Common myeloid progenitor, CD34-positive (primary cell): Measurements from ENCODE around the gene ZBTB34.
"Not testable (repeated sequence)": the region's sequence is repeated elsewhere in the genome, so short reads cannot be mapped to it uniquely, and the experiment has no call there.

Experiments used
- CTCF ChIA-PET: fragments of 350-600 bp; sonication (Branson Sonifier 250); formaldehyde crosslinking; loops from one replicate; lab custom pipeline; 2021; ENCODE audit warnings: antibody characterized with exemption; lab: Charles Lee
- POLR2A ChIA-PET: fragments of 350-600 bp; sonication (Branson Sonifier 250); formaldehyde crosslinking; loops from one replicate; lab custom pipeline; 2021; ENCODE audit warnings: antibody characterized with exemption; lab: Charles Lee
- DNase-seq, 3 donors: peaks; one replicate each; pipeline versions ENCODE4 v3.0.0 to v3.0.0-alpha.2; 2013
- H3K27ac ChIP-seq, 2 experiments: 1 replicate in 1 of 2; 2 replicates in 1 of 2; pipeline ENCODE4 v1.7.0; 2013; ENCODE audit warnings: inconsistent platforms in 2 of 2, low read length in 2 of 2, mild to moderate bottlenecking in 2 of 2, low read depth in 1 of 2, moderate library complexity in 1 of 2; ENCODE audit not compliant: severe bottlenecking in 2 of 2, insufficient read depth in 1 of 2, poor library complexity in 1 of 2
- H3K27me3 ChIP-seq, 5 experiments: replicated peaks in 2 of 5; 1 replicate in 3 of 5; 2 replicates in 2 of 5; pipeline versions ENCODE4 v1.6.1 to v1.7.0; 2013; ENCODE audit warnings: low read length in 4 of 5, mild to moderate bottlenecking in 2 of 5, moderate library complexity in 2 of 5, inconsistent platforms in 1 of 5; ENCODE audit not compliant: insufficient read depth in 5 of 5, control insufficient read depth in 4 of 5
- H3K36me3 ChIP-seq, 4 experiments: 1 replicate in 2 of 4; 2 replicates in 2 of 4; pipeline versions ENCODE4 v1.6.1 to v1.7.0; 2013; ENCODE audit warnings: low read length in 3 of 4, control low read depth in 1 of 4, mild to moderate bottlenecking in 1 of 4; ENCODE audit not compliant: control insufficient read depth in 4 of 4, insufficient read depth in 4 of 4
- H3K4me1 ChIP-seq, 4 experiments: 1 replicate in 3 of 4; 2 replicates in 1 of 4; pipeline versions ENCODE4 v1.6.1 to v1.7.1; 2013; ENCODE audit warnings: low read length in 3 of 4, mild to moderate bottlenecking in 3 of 4, control low read depth in 1 of 4, inconsistent platforms in 1 of 4, moderate library complexity in 1 of 4; ENCODE audit not compliant: control insufficient read depth in 4 of 4, insufficient read depth in 4 of 4; ENCODE audit errors: control extremely low read depth in 1 of 4
- H3K4me3 ChIP-seq, 7 experiments: 1 replicate in 4 of 7; 2 replicates in 3 of 7; pipeline versions ENCODE4 v1.5.1 to v1.7.0; 2013; ENCODE audit warnings: mild to moderate bottlenecking in 7 of 7, low read length in 6 of 7, moderate library complexity in 6 of 7, inconsistent platforms in 2 of 7, low read depth in 2 of 7, control low read depth in 1 of 7; ENCODE audit not compliant: insufficient read depth in 4 of 7, control insufficient read depth in 1 of 7; ENCODE audit errors: extremely low read depth in 1 of 7
- H3K9me3 ChIP-seq, 5 experiments: 1 replicate in 4 of 5; 2 replicates in 1 of 5; pipeline versions ENCODE4 v1.6.1 to v1.7.1; 2013; ENCODE audit warnings: low read length in 4 of 5, mild to moderate bottlenecking in 2 of 5, inconsistent platforms in 1 of 5, low read depth in 1 of 5, moderate library complexity in 1 of 5; ENCODE audit not compliant: control insufficient read depth in 4 of 5, insufficient read depth in 2 of 5; ENCODE audit errors: control extremely low read depth in 1 of 5
- WGBS: methylation state at CpG from one replicate; pipeline ENCODE4 v1.1.5; 2013; ENCODE audit not compliant: insufficient coverage; 5-methylcytosine and 5-hydroxymethylcytosine counted together

The ZBTB34 gene

DNA sequence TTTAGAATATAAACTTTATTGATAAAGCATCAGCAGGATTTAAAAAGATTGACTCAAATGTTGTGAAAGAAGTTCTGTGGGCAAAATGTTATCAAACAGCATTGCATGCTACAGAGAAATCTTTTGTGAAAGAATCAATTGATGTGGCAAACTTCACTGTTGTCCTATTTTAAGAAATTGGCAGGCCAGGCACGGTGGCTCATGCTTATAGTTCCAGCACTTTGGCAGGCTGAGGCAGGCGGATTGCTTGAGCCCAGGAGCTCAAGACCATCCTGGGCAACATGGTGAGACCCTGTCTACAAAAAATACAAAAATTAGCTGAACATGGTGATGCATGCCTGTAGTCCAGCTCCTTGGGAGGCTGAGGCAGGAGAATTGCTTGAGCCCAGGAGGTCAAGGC, 38.2 kb upstream of the ZBTB34 start:
- ChIA-PET CTCF (no interaction called here), POLR2A (no interaction called here)
- H3K27ac ChIP-seq: no peak overlapping the region
- no peaks in the 10 kb centered on the region for H3K27me3 ChIP-seq
- H3K4me3 ChIP-seq: no peak overlapping the region
- H3K4me1 ChIP-seq: no peaks in the 10 kb centered on the region
- no peak for DNase-seq
- peaks cover 3 to 32% (median 20%) of the 10 kb centered on the region in 5 experiments for H3K9me3 ChIP-seq
- 100% methylated on average over 1 of the region's 2 CpGs for WGBS
- H3K36me3 ChIP-seq: peaks cover 4 to 46% (median 27%) of the 10 kb centered on the region in 4 experiments

DNA sequence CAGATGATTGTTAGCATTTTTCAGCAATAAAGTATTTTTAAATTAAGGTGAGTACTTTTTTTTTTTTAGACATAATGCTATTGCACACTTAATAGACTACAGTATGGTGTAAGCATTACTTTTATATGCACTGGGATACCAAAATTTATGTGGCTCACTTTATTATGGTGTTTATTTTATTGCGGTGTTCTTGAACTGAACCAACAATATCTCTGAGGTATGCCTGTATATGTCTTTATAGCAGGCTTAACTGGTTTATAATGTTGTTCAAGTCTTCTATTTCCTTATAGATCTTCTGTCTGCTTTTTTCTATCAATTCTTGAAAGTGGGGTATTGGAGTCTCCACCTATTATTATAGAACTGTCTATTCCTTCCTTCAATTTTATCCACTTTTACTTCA, 37.6 kb upstream of the ZBTB34 start:
- no peak for DNase-seq
- Histone ChIP-seq H3K4me3 (no peak overlapping the region), H3K27ac (no peak overlapping the region), H3K4me1 (no peaks in the 10 kb centered on the region), H3K9me3 (peaks cover 3 to 28% (median 19%) of the 10 kb centered on the region in 5 experiments), H3K27me3 (no peaks in the 10 kb centered on the region), H3K36me3 (peaks cover 4 to 44% (median 26%) of the 10 kb centered on the region in 4 experiments)
- ChIA-PET CTCF (no interaction called here), POLR2A (no interaction called here)
- no CpG with 5 or more reads among the region's 1 CpG for WGBS

DNA sequence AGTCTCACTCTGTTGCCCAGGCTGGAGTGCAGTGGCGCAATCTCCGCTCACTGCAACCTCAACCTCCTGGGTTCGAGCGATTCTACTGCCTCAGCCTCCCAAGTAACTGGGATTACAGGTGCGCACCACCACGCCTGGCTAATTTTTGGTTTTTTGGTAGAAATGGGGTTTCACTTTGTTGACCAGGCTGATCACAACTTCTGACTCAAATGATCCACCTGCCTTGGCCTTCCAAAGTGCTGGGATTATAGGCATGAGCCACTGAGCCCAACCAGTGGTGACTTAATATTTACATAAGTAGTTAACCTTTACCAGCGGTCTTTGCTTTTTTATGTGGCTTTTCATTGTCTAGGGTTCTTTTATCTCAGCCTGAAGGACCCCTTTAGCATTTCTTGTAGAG, 36.4 kb upstream of the ZBTB34 start:
- H3K27me3 ChIP-seq, H3K27ac ChIP-seq, DNase-seq, H3K4me1 ChIP-seq, POLR2A ChIA-PET, H3K4me3 ChIP-seq: not testable (repeated sequence)
- H3K36me3 ChIP-seq: peaks cover 4 to 32% (median 21%) of the 10 kb centered on the region in 4 experiments
- CTCF ChIA-PET: interaction anchor here (0.6 kb wide), 1 partner anchor 13 kb away, joined by 3 read pairs; no protein-coding TSS in a partner anchor
- H3K9me3 ChIP-seq: peaks cover 3 to 17% (median 12%) of the 10 kb centered on the region in 5 experiments
- WGBS: 98% methylated on average over 6 of the region's 7 CpGs

DNA sequence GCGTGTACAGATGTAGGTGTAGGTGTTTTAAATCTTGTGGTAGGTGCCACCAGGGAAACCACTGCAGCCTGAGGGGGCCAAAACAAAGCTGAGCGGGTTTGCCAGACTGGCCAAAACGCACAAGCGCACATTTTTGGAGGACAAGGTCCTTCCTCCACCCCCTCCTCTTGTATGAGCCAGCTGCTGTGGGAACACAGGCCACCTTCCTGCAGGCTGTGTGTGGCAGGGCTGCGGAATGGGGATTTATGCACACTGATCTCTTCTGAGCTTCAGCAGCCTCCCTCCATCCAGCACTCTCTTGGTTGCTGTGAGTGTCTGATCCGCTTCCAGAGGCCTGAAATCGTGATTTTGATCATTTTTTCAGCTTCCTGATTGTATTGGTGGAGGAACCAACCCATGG, 33.2 kb upstream of the ZBTB34 start:
- ChIA-PET CTCF (no interaction called here), POLR2A (no interaction called here)
- no peaks in the 10 kb centered on the region for H3K27me3 ChIP-seq
- no peak overlapping the region for H3K4me3 ChIP-seq
- H3K27ac ChIP-seq: no peak overlapping the region
- 96% methylated on average over 5 of the region's 7 CpGs for WGBS
- peaks cover 2 to 15% (median 8%) of the 10 kb centered on the region in 4 experiments for H3K36me3 ChIP-seq
- DNase-seq: no peak
- H3K4me1 ChIP-seq: no peaks in the 10 kb centered on the region
- H3K9me3 ChIP-seq: no peaks in the 10 kb centered on the region

DNA sequence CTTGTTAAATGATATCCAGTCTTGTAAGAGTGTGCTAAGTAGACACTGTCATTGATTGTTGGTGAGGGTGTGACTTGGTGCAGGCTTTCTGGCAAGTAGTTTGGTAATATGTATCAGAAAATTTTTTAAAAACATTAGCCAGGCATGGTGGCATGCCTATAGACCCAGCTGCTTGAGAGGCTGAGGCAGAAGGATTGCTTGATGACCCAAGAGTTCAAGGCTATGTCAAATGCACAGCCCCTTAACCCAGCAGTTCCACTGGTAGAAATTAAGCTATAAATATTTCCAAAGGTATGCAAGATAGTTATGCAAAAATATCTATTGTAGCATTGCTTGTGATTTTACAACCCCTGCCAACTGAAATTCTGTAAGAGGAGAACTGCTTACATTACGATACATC, 31.4 kb upstream of the ZBTB34 start:
- POLR2A ChIA-PET: no interaction called here
- peaks cover 5 to 30% (median 22%) of the 10 kb centered on the region in 4 experiments for H3K36me3 ChIP-seq
- H3K27ac ChIP-seq: no peak overlapping the region
- DNase-seq: no peak
- no peaks in the 10 kb centered on the region for H3K27me3 ChIP-seq
- no peaks in the 10 kb centered on the region for H3K9me3 ChIP-seq
- H3K4me3 ChIP-seq: no peak overlapping the region
- CTCF ChIA-PET: no interaction called here
- no peaks in the 10 kb centered on the region for H3K4me1 ChIP-seq
- no CpG with 5 or more reads among the region's 1 CpG for WGBS

DNA sequence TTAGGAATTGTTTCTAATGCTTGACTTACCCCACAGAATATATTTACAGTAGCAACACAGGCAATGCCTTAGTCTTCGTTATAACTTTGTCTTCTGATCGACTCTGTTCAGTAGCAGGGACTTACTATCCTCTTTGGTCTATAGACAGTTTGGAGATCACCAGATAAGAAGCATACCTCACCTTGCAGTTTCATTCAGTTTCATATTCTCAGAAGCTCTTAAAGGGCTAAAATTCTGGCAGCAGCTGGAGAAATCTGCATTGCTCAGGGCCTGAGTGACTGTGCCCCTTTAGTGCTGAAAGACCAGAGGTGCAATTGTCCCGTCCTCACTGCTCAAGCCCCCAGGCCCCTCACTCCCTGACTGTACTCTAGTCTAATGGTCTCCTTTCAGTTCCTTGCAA, 29.6 kb upstream of the ZBTB34 start:
- no peak for DNase-seq
- H3K36me3 ChIP-seq: peaks cover 8 to 35% (median 24%) of the 10 kb centered on the region in 4 experiments
- POLR2A ChIA-PET: no interaction called here
- WGBS: 96% methylated on average over 3 of the region's 3 CpGs
- no peaks in the 10 kb centered on the region for H3K27me3 ChIP-seq
- CTCF ChIA-PET: no interaction called here
- H3K9me3 ChIP-seq: no peaks in the 10 kb centered on the region
- H3K27ac ChIP-seq: no peak overlapping the region
- H3K4me1 ChIP-seq: peaks cover 0 to 3% (median 1%) of the 10 kb centered on the region in 4 experiments
- no peak overlapping the region for H3K4me3 ChIP-seq

DNA sequence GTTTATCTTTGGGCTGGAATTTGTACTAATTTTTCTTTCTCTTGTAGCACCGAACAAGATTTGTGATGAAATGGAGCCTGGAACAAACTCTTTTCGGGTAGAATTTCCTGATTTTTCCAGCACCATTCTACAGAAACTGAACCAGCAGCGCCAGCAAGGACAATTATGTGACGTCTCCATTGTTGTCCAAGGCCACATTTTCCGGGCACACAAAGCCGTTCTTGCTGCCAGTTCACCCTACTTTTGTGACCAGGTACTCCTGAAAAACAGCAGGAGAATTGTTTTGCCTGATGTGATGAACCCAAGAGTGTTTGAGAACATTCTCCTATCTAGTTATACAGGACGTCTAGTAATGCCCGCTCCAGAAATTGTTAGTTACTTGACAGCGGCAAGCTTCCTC, 28.0 kb upstream of the ZBTB34 start:
- no peak overlapping the region for H3K27ac ChIP-seq
- H3K36me3 ChIP-seq: peaks cover 8 to 34% (median 24%) of the 10 kb centered on the region in 4 experiments
- 99% methylated on average over 7 of the region's 9 CpGs for WGBS
- CTCF ChIA-PET: interaction anchor here (1.5 kb wide), 1 partner anchor 13 kb away, joined by 4 read pairs; no protein-coding TSS in a partner anchor
- H3K4me1 ChIP-seq: peaks cover 0 to 10% (median 6%) of the 10 kb centered on the region in 4 experiments
- POLR2A ChIA-PET: no interaction called here
- DNase-seq: no peak
- no peak overlapping the region for H3K4me3 ChIP-seq
- H3K9me3 ChIP-seq: no peaks in the 10 kb centered on the region
- no peaks in the 10 kb centered on the region for H3K27me3 ChIP-seq
